NCI-H2107 treated with DMSO at 0.1 percent for 48 hours (cell line): Measurements from ENCODE around the gene ADIRF.

ENCODE experiments used
- DNase-seq: peaks from one replicate; lab custom pipeline; 2025; ENCODE audit not compliant: unreplicated experiment; lab: John Stamatoyannopoulos, UW

ADIRF gene

GRCh38 chr10:86960003-86960862 is 8.0 kb upstream of the ADIRF start:
- no peak for DNase-seq

DNA sequence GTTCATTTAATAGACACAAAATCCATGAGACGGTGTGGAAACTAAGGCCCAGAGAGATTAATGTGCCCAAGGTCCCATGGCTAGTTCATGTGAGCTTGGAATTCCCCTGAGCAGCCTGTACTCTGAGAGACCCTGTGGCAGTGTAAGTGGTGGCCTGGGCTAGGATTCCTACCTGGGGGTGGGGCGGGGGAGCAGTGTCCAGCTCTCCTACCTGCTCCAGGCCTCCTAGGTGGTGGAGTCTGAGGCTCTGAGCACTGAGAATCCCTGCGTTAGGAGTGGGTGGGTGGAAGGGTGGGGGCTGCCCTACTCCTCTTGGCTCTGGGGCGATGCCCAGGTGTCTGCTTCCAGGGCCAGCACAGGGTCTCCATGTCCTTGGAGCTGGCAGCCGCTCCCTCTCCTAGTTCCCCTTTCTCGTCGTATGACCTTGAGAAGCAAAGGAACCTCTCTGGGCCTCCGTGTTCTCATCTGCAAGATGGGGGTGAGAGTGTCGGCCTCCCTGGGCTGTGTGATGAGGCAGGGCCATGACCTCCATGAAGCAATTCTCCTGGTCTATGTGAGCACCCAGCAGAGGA is 7.3 kb upstream of the ADIRF start:
- DNase-seq, result no peak

- no peak for DNase-seq
These were observed 6.7 kb upstream of the ADIRF start for GRCh38 chr10:86961481-86962091.

DNA sequence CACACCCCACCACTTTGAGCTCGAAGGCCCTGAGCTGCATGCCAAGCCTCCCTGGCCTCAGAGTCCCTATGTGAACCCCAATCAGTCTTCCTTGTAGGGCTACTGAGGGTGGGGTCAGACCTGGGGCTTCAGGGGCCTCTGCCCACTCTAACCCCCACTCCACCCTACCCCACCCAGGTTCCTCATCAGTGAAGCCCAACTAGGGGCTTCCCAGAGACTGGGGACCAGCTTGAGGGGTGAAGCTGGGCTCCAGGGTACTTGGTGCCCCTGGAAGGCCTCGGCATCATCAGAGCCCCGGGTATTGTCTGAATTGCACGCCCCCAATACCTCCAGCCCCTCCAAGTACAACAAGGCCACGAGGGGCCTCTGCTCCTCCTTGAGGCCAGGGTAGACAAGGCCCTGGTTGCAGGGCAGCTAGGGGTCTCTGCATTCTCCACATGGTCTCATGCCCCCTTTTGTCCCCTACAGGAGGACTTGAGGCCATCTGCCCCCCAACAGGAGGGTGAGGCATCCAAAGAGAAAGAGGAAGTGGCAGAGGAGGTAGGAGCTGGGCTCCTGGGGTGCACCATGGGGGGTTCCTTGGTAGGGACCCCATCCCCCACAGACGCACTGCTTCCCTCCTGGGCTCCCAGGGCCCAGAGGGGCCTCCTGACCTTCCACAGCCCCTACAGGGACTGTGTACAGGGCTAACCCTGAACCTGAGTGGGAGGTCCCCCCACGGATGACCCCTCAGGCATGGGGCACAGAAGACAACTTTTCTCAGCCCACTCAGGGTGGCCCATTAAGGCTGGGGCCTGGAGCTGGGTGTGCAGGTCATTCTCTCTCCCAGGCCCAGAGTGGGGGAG is 5.9 kb upstream of the ADIRF start:
- DNase-seq, result no peak

DNA sequence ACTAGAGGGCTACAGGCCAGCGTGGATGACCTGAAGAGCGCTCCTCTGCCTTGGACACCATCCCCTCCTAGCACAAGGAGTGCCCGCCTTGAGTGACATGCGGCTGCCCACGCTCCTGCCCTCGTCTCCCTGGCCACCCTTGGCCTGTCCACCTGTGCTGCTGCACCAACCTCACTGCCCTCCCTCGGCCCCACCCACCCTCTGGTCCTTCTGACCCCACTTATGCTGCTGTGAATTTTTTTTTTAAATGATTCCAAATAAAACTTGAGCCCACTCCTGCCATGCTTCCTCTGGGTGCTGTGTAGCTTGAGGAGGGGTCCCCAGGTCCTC is 5.3 kb upstream of the ADIRF start:
- no peak for DNase-seq

DNA sequence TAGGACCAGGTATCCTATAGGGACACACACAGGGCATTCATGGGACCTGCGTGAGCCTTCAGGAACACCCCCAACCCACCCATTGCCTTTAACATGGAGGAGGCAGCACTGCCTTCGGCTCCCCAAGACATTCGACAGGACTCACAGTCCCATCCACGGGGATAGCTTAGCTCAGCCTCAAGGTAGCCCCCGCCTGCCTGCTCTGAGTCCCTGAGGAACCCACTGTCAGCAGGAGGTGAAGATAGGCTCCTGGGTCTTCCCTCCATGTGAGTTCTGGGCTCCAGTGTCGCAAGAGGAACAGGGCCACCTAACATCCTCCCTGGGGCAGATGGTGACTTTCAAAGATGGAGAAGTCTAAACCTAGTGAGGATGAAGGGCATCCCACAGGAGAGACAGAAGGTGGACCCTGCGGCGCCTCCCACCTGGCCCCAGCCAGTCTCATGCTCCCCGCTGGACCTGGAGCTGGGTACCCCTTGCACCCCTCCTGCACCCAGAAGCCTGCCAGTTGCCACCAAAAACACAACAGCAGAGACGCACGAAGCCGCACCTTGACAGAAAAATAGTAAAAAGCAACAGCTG is 4.9 kb upstream of the ADIRF start:
- no peak for DNase-seq

- no peak for DNase-seq
These were observed 4.0 kb upstream of the ADIRF start for GRCh38 chr10:86964061-86964846.

DNA sequence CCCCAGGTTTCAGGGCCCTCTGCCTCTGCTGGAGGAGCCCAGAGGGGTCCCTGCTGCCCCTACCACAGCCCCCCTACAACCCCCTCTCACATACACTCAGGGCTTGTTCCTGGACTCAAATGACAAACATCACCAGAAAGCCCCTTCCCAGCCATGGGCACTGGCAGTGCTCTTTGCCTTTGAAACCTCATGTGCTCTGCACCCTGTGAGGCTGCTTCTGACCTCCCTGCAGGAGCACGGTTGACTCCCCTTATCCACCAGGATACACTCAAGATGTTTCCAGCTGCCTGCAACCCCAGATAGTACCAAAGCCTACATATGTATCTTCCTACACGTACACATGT is 3.5 kb upstream of the ADIRF start:
- no peak for DNase-seq

DNA sequence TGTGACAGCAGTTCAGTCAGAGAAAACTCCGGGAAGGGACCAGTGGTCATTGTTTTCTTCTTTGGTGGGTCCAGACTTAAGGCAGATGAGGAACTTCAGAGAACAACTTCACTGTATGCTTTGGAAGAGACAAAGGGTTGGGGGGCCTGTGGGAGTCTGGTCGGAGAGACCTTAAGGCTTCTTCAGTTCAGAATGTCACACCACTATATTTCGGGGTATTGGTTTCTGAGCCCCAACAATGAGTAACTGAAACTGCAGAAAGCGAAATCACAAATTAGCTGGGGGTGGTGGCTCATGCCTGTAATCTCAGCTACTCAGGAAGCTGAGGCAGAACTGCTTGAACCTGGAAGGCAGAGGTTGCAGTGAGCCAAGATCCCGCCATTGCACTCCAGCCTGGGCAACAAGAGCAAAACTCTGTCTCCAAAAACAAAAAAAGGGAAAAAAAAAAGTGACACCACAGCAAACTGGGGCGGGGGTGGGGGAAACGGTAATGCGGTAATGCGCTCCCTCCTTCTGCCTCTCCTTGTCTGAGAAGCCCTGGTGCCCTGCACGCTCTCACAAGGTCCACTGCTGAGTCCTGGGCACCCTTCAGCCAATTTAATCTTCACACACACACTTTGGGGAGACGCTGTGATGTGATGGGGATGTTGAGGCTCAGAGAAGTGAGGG is 2.2 kb upstream of the ADIRF start:
- no peak for DNase-seq

- no peak for DNase-seq
These were observed 771 bp upstream of the ADIRF start for GRCh38 chr10:86967481-86967941.

DNA sequence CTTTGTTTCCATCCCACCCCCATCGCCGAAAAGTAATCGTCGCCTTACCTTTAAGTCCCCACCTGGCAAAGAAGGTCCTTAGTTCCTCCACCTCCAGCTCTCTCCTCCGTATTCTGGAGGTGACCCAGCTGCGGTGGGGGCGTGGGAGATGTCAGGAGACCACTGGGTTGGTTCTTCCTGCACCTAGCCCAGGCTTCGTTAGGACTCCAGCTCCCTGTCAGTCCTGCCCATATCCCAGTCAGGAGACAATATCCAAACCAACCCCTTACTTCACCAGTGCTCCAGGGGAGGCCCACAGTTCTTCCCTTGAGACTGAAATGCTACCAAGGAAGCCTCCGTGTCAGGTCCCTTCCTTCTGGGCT is 693 bp downstream of the ADIRF start:
- DNase-seq, result no peak

DNA sequence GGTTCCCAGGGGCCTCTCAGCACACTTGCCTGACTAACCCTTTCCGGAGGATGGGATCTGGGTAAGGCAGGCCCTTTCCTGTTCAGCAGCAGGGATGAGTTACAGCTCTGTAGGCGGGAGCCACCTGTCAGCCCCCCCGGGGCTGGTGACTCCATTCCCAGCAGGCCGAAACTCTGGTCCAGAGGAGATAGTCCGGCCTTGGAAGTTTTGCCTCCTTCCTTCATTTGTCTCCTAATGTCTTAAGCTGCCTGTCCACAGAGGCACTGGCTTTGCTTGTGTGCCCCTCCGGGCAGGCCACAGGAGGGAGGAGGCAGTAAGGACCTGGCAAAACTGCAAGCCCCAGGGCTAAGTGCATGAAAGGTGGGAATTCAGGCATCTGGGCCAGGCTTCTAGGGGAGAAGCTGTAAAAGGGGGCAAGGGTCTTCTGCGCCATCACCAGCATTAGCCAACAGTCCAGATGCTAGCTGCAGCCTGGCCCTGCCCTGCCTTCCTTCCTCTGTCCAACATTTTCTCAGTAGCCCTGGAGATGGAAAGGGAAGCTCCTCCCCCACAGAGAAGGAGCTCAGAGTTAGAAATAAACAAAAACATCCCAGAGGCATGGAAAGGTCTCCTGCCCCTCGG is 1.2 kb downstream of the ADIRF start:
- no peak for DNase-seq

DNA sequence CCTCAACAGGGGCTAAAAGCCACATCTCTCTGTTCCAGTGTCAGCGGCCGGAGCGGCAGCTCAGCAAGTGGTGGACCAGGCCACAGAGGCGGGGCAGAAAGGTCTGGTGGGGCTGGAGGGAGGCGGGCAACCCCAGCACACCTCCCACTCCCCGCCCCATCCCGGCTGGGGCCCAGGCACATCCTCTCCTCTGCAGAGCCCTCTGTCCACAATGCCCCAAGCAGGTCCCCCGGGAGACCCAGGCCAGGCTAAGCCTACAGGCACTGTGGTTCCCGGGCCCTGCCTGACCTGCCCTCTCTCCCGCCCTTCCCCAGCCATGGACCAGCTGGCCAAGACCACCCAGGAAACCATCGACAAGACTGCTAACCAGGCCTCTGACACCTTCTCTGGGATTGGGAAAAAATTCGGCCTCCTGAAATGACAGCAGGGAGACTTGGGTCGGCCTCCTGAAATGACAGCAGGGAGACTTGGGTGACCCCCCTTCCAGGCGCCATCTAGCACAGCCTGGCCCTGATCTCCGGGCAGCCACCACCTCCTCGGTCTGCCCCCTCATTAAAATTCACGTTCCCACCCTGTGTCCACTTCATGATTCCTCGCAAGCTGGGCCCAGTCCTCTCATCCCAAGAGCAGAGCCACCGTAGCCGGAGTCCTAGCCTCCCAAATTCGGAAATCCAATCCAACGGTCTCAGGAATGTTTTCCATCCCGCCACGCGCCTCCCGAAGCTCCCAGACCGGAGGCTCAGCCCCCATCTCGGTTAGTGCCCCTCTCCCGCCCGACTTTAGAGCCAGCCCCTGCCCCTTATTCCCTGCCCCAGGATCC is 2.1 kb downstream of the ADIRF start:
- no peak for DNase-seq

GRCh38 chr10:86970982-86971231 is 2.6 kb downstream of the ADIRF start:
- no peak for DNase-seq

- no peak for DNase-seq
These were observed 3.1 kb downstream of the ADIRF start for GRCh38 chr10:86971232-86971991.

DNA sequence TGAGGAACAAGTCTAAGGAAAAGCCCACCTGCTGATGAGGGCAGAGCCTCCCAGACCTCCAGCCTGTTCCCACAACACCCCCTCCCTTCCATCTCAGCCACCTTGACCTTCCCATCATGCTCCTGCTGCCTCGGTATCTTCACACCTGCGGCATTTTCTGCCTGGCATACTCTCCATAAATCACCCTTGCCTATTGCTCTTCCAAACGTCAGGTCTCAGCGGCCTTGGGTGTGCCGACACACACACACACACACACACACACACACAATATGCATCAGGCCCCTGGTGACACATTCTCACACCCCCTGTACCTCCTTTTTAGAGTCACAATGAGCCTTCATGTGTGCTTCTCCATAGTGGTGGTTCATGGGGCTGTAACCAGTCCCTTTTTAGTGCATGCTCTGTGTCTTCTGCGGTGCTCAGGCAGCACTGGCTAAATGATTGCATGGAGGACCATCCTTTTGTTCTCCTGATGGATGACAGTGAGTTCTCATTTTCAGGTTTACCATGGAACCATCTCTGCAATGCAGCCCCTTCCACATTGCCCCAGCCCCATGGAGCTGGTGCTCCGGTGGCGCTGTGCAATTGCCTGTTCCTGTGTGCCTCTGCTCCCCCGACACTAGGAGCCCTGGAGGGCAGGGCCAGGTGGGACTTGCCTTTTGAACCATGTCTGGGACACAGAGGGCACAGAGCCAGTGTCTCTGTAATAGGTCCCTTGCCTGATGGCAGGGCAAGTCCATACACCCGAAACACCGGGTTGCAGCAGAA is 4.5 kb downstream of the ADIRF start:
- no peak for DNase-seq

- DNase-seq, result no peak
These were observed 6.2 kb downstream of the ADIRF start for GRCh38 chr10:86974484-86974883.
